T-helper 1 cell (primary cell): Measurements from ENCODE around the gene DVL1.
"Not testable (repeated sequence)": the region's sequence is repeated elsewhere in the genome, so short reads cannot be mapped to it uniquely, and the experiment has no call there.

Source experiments
- DNase-seq, 5 donors: peaks; one replicate each; pipeline ENCODE4 v3.0.0-alpha.2; 2012 to 2020
- total RNA-seq, 4 donors: gene quantifications; one replicate each; lab custom pipeline; 2026; lab: John Stamatoyannopoulos, UW

Gene DVL1
- 37.7 to 53.3 (median 43.1) reads per million in 4 donors for total RNA-seq

DNA sequence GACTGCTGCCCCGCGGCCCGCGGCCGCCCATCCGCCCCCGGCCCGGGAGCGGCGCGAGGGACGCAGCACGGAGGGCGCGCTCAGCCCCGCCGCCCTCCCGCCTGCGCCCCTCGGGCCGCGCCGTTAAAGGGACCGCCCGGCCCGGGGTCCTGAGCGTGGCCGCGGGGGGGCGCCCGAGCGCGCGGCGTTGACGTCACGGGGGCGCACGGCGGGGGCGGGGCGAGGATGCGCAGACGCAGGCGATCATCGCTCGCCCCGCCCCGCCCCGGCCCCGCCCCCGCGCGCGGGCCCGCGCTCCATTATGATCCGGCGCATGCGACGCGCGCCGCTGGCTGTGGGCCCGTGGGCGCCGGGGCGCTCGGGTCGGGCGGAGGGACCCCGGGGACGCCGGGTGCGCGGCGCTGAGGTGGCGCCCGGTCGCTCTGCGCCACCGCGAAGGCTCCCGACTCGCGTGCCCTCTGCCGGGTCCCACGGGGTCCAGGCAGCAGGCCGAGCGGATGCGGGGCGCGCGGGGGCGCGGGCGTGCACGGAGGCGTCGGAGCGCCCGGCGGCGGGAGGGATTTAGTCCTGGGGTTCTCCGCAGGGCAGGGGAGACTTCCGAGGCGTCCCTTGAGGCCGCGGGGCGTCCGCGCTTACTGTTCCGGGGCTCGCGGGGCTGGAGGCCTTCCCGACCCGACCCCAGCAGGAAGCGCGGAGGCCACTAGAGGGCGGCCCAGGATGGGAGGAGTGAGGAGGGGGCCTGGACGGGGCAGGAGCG lies at the start of gene DVL1:
TSS of gene DVL1 (minus strand) at position 163 of the 757 bp plus-strand sequence. CDS start 353 bp downstream, outside the sequence.
- DNase-seq, result peak; percentile 59 to 77 (median 64)

DNA sequence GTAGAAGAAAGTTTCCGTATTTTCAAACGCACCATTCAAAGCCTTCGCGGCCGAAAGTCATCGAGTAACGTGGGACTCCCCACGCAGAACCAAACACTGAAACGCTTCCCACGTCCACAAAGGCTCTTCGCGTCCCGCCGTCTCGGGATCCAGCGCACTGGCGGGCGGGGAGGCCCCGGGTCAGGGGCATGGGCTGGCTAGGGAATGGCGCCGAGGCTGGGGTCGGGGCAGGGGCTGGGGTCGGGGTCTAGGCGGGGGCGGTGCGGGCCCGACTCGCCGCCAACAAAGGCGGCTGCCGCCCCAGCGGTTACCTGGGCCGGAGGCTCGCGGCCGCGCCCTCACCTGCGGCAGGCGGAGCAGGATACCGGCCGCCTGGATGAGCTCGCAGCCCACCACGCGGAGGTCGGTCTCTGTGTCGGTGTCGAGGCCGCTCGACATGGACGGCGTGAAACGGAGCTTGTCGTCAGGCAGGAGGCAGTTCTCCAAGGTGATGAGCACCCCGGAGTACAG lies 49.5 kb upstream of the DVL1 start:
- peak in 1 of 5 donors; percentile 24 for DNase-seq

DNA sequence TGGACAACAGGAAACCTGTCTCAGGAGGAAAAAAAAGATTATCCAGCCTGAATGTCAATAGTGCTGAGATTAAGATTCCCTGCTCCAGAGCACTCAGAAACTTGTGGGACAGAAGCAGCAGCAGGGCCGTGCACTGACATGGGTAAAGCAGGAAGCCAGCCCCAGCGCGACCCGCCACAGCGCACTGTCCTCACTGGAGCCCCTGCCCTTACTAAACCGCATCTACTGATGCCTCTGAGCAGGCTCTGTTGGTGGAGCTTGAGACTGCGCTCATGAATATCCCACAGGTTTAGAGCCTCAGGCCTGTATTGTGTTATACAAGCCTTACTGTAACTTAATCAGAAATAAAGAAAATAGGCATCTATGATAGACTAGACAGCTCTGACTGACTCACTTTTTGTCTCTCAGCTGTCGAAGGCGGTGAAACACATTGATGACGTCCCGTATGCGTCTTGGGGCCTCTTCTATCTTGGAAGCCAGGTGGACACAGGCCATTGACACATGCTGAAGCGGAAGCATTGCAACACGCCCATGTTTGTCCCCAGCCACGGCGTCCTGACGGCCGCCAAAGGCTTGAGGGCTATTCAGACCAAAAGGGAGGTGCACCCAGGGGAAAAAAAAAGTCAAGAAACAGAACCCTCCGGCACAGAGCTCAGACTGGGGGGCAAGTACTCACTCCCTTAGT lies 48.8 kb upstream of the DVL1 start:
- no peak for DNase-seq

DNA sequence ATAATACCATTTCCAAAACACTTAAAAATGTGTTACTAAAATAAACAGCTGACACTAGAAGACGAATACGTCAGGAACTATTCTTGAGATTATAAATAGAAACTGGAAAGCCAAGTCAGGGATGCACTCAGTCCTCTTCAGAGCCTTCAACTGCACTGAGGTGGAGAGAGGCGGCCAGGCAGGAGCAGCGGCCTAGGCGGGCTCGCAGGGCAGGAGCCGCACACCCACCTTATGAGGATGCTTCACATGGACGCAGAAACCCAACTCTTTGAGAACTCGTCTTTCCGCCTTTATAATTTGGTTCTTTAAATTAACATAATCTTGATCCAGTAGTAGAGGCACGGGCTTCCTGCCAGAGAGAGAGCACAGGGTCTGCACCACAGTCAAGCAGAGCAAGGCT lies 45.9 kb upstream of the DVL1 start:
- DNase-seq, result no peak

DNA sequence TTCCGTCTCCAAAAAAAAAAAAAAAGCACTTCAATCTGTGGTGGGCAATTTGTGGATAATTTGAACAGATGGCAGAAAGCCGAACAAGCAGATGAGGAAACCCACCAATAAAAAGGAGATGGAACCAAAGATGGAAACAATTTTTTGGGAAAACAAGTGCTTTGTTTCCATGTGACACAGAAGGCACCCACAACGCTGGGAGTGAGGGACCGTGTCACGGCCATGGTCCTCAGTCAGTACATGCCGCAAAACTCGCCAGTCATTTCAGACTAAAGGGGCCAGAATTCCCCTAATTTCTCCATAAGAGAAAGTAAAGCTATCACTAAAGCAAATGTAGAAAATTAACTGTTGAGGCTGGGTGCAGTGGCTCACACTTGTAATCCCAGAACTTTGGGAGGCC lies 44.9 kb upstream of the DVL1 start:
- no peak for DNase-seq

DNA sequence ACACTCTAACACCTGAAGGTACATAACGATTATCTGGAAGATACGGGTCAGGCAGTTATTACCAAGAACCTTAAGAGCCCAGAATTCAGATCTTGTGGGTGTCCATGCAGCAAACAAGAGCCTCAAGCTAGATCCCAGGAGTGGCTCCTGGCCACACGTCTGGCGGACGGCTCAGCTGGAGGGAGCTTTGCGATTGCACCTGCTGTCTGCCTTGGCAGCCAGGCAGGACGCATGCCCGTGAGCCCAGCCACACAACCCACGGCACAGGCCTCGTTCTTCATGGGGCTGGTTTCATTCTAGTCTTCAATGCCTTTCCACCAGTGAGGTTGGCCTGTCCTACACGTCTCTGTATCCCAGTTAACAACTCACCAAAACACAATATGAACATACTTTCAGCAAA lies 44.2 kb upstream of the DVL1 start:
- no peak for DNase-seq

DNA sequence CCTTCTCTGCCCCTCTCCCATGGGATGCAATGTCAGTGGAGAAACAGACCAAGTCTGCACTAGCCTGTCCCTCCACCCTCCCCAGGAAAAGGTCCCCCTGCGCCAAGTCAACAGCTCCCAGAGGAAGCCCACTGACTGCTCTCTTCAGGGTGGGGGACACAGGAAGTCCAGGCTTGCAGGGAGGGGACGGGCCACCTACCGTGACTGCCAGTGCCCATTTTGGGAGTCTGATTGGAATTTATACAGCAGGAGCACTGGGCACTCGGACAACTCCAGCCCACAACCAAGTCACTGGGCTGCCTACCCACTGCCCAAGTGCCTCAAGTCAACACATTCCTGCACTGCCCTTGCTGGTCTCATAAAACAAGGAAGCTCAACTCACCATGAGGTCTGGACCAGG lies 43.8 kb upstream of the DVL1 start:
- DNase-seq, result no peak

DNA sequence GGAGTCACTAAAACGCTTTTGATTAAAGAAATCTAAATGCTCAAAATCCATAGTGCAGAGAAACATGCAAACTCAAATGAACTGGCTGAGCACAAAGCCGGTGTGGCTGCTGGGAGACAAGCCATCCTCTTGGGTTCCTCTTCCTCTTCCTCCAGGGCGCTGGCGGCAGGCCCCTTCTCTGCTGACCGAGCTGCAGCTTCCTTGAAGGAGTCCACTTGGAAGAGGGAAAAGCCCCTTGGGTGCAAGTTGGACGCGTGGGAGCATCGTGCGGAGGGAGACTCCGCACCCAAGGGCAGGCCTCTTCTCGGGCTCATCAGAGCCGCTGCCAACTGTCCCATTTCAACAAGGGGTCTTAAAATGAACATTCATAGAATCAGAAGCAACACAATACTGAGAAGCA lies 42.0 kb upstream of the DVL1 start:
- DNase-seq, result no peak

DNA sequence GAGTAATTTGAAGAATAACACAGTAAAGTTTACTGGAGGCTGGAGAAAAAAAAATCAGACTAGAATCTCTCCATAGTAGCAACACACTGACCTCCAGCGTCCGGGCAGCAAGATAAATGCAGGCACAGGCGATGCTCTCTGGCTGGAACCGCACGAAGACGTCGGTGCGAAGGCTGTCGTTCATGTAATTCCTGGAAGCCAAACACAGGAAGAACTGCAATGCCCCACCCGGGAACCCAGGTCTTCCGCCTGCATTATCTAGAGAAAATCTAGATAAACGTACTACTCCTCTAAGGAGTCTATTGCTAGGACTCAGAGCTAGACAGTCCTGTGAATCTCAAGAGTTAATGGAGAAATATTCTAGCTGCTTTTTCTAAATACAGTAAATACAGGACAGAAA lies 41.5 kb upstream of the DVL1 start:
- no peak for DNase-seq

DNA sequence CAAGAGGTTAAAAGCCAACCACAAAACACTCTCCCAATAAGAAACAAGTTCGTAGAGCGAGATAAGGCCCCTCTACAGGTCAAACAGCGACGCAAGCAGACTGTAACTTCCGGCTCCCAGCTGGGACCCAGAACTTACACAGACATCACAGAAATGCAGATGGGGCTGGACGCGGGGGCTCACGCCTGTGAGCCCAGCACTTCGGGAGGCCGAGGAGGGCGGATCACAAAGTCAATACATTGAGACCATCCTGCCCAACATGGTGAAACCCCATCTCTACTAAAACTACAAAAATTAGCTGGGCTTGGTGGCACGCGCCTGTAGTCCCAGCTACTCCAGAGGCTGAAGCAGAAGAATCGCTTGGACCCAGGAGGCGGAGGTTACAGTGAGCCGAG lies 38.9 kb upstream of the DVL1 start:
- DNase-seq, result no peak

DNA sequence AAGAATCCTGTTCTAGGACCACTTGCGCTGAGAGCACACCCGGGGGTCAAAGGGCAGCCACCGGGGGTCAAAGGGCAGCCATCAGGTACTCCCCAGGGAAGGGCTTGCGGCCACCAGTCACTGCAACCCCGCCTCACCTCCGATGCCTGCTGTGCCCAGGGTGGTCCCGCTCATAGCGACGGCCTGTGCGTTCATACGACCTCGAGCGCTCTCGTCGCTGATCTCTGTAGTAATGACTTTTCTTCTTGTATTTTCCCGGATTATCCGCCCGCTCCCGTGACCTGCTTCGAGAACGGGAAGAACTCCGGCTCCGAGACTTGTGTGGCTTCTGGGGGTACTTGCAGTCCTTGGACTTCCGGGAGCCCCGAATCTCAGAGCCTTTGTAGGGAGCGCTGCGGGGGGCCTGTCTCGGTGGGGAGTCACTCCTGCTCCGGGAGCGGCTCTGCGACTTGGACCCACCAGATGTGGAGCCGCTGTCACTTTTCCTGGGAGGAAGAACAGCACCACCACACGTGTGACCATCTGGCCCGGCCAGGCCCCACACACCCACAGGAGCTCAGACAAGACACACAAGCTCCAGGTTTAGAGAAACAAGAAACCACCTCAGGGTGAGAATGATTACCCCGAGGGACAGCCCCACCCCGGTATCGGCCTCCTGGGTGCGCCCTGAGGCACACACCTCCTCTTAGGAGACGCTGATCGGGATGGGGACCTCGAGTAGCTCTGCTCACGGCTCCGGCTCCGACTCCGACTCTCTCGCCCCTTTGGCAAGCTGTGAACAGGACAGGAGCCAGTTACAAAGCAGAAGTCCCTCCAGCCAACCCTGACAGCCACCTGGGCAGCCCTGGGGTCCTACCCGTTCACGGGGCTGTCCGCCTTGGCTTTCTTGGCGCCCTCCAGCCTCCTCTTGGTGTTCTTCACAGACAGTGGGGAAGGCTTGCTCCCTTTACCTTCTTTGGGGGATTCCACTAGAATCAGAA lies 38.2 kb upstream of the DVL1 start:
- DNase-seq, result no peak

DNA sequence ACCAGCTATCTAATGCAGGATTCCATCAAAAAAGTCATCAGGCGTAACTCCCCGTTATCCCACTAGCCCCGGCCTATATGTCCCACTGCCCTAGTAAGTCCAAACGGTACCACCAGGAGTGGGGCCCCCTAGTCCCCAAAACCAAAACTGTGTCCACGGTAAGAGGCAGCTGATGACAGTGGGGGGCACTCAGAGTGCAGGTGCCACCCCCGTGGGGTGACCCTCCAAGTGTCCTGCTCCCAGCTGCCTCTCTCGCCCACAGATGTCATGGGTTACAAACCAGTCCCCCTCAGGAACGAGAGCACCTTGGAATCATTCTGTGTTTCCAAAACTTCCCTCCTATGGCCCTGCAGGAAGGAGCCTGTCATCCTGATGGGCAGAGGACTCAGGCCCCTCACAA lies 36.7 kb upstream of the DVL1 start:
- no peak for DNase-seq

DNA sequence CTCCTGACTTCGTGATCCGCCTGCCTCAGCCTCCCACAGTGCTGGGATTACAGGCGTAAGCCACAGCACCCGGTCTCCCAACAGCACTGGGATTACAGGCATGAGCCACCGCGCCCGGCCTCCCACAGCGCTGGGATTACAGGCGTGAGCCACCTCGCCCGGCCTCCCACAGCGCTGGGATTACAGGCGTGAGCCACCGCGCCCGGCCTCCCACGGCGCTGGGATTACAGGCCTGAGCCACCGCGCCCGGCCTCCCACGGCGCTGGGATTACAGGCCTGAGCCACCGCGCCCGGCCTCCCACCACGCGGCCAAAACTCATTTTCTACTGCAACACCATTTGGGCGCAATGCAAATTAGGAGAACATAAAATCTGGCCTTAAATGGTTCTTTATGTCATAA lies 36.1 kb upstream of the DVL1 start:
- DNase-seq, result not testable (repeated sequence)

DNA sequence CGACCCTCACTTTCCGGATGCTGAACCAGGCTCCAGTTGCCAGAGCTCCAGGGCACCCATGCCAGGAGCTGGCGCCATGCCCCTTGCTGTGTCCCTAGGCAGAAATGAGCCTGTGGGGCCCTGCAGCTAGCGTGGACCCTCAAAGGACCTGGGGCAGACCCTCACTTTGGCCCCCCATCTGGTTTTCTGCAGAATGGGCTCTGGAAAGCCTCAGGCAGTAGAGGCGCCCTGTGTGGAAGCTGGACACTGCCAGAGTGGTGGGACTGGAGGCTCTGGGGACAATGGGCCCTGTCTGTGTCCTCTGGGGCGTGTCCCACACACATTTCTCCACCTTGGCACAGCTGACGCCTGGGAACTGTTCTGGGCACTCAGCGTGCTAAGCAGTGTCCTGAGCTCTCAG lies 32.1 kb upstream of the DVL1 start:
- no peak for DNase-seq

DNA sequence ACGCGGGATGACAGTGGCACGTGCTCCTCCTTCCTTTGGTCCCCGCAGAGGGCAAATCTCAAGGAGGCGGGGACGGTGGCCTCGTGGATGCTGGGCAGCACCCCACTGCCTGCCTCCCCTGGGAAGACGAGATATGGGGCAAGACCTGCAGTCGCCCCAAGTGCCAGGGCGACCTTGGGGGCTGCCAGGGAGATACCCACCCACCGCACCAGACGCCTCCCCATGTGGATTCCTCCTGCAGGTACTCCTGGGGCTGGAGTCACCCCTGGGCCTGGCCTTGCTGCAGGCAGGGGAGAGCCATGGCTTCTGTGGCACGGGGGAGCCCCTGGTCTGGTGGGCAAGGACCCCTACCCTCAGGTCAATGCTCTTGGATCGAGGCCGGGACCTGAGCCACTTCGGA lies 31.6 kb upstream of the DVL1 start:
- no peak for DNase-seq

DNA sequence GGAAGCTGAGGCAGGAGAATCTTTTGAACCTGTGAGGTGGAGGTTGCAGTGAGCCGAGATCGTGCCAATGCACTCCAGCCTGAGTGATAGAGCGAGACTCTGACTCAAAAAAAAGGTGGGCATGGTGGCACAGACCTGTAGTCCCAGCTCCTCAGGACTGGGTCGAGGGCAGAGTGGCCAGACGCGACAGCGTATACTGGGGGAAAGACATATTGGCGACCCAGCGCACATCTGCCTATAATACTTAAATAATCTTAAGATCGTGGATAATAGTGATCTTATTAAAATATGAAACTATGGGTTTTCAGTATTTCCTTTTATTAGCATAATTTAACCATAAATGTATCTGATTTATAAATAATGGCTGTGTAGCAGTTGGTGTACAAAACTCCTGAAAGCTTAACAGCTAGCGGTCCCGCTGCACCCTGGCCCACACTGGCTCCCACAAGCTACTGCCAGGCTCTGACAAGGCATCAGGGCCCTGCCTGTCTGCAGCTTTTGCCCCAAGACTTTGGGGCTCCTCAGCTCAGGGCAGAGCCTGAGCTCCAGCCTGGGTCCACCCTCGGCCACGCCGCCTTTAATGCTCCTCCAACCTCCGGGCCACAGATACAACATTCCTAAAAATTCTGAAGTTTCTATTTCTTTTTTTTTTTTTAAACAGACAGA lies 28.5 kb upstream of the DVL1 start:
- no peak for DNase-seq

DNA sequence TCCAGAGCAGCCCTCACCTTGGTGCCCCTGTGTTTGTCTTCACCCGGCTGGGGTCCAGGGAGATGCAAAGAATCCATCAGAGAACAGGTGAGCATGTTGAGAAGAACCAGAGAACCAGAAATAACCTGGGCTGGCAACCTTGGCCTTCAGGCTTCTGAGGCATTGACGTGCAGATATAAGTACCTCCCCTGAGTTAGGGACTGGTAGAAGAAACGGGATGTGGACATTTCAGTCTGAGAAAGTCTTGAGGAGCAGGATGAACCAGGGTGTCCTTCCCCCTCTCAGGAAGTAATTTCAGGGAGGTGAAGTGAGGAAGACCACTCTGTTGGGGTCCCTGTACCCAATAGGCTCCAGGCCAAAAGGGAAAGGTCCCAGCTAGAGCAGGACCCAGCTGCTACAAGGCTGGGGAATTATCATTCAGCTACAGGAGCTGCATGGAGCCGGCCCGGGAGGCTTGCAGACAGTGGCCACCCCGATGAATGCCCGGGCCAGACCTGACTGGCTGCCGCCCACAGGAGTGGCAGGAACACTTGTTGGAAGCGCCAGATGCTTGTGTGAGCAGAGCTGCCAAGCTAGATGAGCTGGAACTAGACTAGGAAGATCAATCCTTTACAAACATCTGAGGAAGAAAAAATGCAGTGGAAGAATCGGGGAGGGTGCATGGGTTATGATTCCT lies 27.5 kb upstream of the DVL1 start:
- DNase-seq, result no peak

DNA sequence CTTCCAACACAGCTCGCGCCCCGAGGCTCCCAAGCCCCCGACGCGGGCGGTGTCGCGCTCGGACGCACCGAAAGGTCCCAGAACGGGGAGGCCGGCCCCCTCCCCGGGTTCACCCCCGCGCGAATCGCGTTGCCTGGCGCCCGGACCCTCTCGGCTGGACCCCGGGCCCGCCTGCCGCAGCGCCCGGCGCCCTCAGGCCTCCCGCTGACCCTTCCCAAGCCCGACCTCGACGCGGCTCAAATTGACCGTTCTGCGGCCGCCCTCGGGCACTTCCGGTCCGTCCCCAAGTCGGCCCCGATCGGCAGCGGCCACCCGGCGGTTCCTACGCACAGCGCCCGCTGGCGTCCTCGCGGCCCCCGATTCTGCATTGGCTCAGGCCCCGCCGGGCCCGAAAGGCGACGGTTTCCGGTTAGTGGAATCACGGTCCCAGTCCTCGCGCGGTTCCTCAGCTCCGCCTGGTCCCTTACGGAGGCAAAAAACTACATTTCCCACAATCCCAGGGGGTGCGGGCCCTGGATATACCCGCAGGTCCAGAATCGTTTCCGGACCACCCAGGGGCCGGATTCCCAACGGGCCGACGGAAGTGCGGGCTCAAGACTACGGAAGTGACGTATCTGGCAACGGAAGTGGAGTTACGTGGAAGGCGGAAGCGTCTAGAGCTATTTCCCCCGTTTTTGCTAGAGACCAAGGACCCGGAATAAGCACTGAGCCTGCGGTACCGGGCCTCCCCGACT lies 25.9 kb upstream of the DVL1 start, which contains the start of gene AURKAIP1:
TSS of gene AURKAIP1 (minus strand) at position 279 of the 734 bp plus-strand sequence. CDS start 451 bp downstream, outside the sequence.
- peak; percentile 91 to 99 (median 95) for DNase-seq

DNA sequence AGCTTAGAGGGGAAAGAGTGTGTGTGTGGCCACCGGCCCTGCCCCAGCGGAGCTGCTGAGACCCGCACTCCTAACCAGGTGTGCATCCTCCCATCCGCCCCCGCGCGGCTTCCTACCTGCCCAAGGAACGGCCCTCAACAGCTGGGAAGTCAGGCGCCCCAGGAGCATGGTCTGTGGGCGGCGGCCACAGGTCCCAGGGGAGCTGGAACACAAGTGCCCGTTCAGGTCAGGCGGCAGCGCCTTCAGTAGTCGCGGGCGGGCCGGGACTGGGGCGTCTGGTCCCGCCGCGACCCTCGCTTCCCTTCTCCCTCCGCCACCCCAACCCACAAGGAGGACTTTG lies 25.3 kb upstream of the DVL1 start:
- no peak for DNase-seq

DNA sequence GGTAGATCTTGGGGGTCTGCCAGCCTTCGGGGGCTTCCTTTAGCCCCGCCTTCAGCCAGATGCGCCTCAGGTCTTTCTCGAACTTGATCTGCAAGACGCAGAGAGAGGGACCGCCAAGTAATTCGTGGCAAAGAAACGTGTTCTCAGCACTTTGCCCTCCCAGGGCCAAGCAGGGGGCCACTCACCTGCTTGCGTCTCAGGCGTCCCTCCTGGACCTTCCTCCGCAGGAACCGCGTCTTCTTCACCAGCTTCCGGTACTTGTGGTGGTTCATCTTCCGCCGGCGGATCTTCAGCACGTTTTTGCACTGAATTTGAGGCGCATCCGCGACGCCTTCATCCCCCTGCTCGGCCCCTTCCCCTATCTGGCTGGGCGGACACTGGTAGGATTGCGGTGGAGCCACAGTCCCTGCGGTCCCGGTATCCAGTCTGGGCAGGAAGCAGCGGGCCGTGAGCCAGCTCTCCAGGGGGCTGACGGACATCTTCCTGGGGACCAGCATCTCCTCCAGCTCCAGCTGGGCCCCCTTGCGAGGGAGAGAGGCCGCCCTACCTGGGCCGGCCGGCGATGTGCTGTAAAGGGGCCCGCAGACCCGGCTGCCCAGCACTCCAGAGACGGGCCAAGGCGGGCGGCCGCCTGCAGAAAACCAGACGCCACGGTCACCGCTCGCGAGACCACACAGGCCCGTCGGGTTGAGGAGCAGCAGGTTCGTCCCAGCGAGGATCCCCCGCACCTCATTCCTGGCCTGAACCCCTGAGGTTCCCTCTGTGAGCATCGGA lies 24.8 kb upstream of the DVL1 start:
- DNase-seq, result no peak
